Epidermal melanocyte (primary cell): Measurements from ENCODE around the gene TSEN15.

Source experiments
- DNase-seq: peaks from one replicate; pipeline ENCODE4 v3.0.0; 2011; ENCODE audit warnings: low spot score; ENCODE audit not compliant: insufficient read length

The TSEN15 gene

GRCh38 chr1:184101141-184101540 is 49.6 kb downstream of the TSEN15 start:
- peak; percentile 35 for DNase-seq

DNA sequence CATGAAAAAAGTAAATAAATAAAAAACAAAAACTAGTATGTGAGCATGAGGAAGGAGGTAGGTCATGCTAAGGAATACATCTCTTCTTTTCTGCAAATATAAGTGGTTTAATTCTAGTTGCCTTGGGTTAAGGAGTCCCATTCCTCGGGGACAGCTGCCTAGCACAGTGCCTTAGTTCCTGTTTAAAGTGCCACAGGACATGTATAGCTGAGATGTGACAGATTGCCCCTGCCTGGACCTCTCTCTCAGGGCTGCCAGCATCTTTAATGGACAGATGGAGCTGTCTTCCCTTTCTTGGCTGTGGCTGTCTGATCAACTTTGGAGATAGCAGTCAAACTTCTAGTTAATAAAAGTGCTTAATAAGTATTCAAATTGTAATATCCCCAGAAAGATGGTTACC is 50.0 kb downstream of the TSEN15 start:
- no peak for DNase-seq

DNA sequence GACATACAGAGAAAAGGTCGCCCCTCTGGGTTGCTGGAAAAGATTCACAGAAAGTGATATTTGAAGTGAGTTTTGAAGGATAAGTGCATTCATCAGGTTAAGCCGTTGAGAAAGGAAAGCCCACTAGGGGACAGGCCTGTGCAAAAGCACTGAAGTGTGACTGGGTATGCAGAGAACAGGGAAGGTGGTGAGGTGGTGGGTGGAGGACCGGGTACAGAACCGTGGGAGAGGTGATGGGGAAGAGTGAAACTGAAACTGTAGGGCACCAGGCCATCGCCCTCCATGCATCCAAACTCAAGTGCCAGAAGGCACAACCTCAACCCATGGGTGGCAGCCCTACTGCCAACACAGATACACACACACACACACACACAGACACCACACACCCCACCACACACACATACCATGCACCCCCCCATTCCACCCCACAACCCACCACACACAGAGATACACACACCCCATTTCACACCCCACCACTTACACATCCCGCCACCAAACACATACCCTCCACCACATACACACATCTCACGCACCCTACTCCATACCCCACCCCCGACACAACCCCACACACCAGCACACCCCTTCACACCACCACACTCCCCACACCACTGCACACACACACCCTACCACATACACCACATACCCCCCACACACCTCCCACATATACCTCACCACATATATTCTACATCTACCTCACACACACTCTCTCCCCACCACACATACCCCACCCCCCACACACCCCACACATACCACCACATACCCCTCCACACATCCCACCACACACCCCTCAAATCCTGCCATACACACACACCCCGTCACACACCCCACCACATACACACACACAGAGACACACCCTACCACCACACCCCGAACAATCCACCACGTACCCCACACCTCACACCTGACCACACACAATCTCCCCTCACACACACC is 59.0 kb downstream of the TSEN15 start:
- DNase-seq = no peak

DNA sequence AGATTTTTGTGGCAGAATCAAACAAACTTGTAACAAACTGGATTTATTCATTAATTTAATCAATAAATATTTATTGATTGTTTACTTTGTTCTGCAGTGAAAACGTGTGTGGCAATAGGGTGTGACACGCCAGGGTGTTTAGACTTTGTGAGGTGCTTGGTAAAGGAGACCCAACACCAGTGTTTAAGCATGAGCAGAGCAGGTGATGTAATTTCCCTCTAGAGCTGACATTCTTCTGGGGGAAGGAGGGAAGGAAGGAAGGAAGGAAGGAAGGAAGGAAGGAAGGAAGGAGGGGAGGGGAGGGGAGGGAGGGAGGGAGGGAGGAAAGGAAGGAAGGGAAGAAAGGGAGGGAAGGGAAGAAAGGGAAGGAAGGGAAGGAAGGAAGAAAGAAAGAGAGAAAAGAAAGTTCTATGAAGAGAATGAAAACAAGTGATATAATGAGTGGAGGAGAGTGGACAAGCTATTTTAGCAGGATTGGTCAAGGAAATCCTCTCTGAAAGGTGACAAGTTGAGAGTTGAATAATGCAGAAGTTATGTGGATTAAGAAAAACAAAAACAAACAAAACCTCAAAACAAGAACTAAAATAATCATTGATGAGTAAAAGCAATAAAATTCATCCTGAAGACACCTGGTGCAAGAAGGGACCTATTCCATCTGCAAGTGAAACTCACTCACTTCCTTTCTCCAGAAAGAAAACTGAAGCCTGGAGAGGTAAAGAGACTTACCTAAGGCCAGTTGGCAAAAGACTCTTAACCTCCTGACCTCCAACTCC is 60.8 kb downstream of the TSEN15 start:
- no peak for DNase-seq

DNA sequence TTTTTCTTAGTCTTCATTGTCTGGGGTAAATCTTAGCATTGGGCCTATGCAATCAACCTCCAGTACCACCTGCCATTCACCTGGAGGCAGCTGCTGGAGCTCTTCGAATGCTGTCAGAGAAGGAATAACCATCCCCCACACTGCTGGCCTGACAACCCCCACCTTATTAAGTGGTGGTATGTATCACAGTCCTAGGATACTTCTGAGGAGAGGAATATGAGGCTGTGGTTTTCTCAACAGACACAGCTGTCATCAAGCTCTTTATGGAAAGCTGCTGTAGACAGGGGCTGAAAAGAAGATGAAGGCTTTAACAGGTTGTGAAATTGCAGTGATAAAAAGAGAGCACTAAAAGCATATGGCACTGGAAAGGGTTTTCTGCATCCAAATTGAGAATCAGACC is 61.7 kb downstream of the TSEN15 start:
- DNase-seq = no peak

DNA sequence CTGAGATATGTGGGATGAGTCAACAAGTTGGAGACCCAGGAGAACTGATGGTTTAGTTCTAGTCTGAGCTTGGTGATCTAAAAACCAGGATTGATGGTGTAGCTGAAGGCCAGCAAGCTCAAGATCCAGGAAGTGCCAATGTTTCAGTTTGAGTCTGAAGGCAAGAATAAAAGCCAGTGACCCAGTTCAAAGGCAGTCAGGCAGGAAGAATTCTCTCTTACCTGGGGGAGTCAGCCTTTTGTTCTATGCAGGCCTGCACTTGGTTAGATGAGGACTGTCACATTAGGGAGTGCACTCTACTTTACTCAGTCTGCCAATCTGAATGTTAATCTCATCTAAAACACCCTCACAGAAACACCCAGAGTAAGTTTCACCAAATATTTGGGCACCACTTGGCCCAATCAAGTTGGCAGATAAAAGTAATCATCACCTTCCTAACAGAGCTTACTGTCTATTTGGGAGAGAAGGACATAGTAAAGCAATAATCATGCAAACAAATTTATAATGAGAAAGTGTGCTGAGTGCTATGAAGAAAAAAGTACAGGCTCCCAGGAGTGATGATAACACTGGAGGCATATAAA is 63.4 kb downstream of the TSEN15 start:
- DNase-seq = no peak

- no peak for DNase-seq
Measured at GRCh38 chr1:184116287-184116686, 64.8 kb downstream of the TSEN15 start.

DNA sequence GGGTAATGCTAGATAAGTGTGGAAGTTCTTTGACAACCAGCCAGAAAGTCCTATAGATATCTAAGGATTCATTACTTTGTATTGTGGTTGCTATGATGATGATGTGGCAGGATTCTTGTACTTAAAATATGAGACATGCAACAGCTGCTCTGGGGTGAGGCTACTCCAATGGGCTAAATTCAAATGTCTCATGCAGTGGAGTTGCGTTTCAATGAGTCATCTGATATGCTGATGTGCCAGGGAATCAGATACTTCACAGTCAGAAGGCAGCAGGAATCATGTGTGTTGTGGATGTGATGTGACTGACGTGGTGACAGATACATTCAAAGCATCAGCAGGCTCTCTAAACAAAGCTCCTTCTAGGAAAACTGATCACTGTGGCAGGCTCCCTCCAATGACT is 66.5 kb downstream of the TSEN15 start:
- peak; percentile 53 for DNase-seq
